Body of pancreas (tissue), 4 donors: Measurements from ENCODE around the gene MBD3L2.
"Not testable (repeated sequence)": the region's sequence is repeated elsewhere in the genome, so short reads cannot be mapped to it uniquely, and the experiment has no call there.

Experiments used
- CTCF ChIP-seq, 7 experiments: fragments of 450-650 bp in 4 of 7; fragments of 200-600 bp in 3 of 7; sonication (generic) in 3 of 7; IDR thresholded peaks; one replicate each; pipeline ENCODE4 v1.5.1; 2016 to 2019; ENCODE audit warnings: antibody characterized with exemption in 7 of 7
- POLR2A ChIP-seq, 3 donors: fragments of 450-650 bp; IDR thresholded peaks; one replicate each; pipeline ENCODE4 v1.6.1; 2016; ENCODE audit warnings: antibody characterized with exemption in 3 of 3, mild to moderate bottlenecking in 2 of 3

- not testable (repeated sequence) for TF ChIP-seq CTCF, POLR2A (IDR thresholded peaks at IDR 0.05)
Measured at GRCh38 chr19:7067122-7067521, 18.0 kb downstream of the MBD3L2 start.
